Measurements from ENCODE around the gene RPL36AL. TPM values are rescaled to one million over a fixed set of nuclear protein-coding genes. Genes with fewer than 3 reads are reported as not detected.
A peak's percentile ranks its signal among the peaks of the same experiment; 100 is the strongest.

RPL36AL gene
- total and polyA plus RNA-seq, 2 donors (not counting 1 experiment from before 2014, with no cell fraction given), result 169 to 171 TPM

DNA sequence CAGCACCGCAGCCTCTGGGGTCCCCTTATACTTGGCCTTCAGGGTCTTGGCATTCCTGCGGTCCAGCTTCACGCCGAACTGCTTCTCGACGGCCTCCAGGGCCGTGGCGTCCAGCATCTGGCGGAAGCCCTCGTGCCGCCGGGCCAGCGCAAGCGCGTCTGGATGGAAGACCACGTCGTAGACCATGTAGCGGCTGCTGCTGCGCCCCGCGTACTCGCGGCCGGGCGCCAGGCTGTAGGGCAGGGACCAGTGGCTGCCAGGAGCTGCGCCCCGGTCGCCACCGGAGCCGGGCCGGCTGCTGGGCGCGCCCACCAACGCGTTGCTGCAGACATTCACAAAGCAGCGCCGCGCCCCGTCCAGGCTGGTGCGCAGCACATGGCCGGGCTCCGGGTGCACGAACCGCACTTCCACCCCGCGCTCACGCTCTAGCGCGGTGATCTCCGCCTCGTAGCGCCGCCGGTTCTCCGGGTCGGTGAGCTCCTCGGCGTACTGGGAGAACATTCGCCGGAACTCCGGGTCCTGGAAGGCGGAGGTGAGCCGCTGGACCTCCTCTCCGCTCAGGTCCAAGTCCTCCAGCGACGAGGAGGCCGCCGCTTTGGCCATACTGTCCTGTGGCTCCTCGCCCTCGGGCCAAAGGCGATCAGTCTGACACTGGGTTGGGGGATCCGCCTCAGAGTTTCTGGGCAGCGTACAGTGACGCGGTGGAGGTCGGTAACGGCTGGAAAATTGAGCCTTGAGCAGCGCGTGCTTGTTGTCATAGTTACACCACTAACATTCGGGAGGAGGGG is 14.3 kb upstream of the RPL36AL start, which contains the start of gene DNAAF2:
Gene DNAAF2, minus strand, starts transcription at position 698 of the 788 bp plus-strand sequence. Its CDS starts 95 bp downstream, at position 603.
- DNase-seq (peak; percentile 90), ATAC-seq (ENCODE audit: low read depth) (peak; percentile 35)
- peak within 1 kb of the TSS; percentile 98 for H3K27ac Mint-ChIP-seq
- Histone ChIP-seq H2AFZ (ENCODE audit: insufficient read depth, low read depth, low read length, poor library complexity, severe bottlenecking) (peak within 1 kb of the TSS; percentile 80), H3K4me1 (ENCODE audit: control insufficient read depth in 2 of 2, insufficient read depth in 2 of 2, low read length in 2 of 2) (peaks cover 20 to 26% of the 10 kb centered on the region in 2 donors), H3K4me2 (replicated peaks; ENCODE audit: low read depth, low read length, poor library complexity, severe bottlenecking) (peak within 1 kb of the TSS; percentile 89), H3K9ac (ENCODE audit: low read length) (peak within 1 kb of the TSS; percentile 92), H3K36me3 (replicated peaks in 1 of 2; ENCODE audit: control extremely low read depth in 1 of 2, control insufficient read depth in 1 of 2, extremely low read depth in 1 of 2, insufficient read depth in 2 of 2, low read length in 1 of 2) (peaks cover 0 to 16% of the 10 kb centered on the region in 2 experiments), H3K9me3 (ENCODE audit: control extremely low read depth in 1 of 3, control insufficient read depth in 2 of 3, insufficient read depth in 1 of 3, low read length in 2 of 3) (no peaks in the 10 kb centered on the region), H3K27me3 (replicated peaks in 1 of 4; ENCODE audit: control extremely low read depth in 1 of 4, control insufficient read depth in 3 of 4, insufficient read depth in 4 of 4, low read length in 3 of 4) (no peaks in the 10 kb centered on the region), H3K79me2 (ENCODE audit: control insufficient read depth, insufficient read depth, low read length) (peaks cover 76% of the 10 kb centered on the region), H3K4me3 (ENCODE audit: control extremely low read depth in 1 of 5, extremely low read depth in 1 of 5, insufficient read depth in 1 of 5, low read depth in 2 of 5, low read length in 4 of 5) (peak within 1 kb of the TSS; percentile 56 to 98 (median 85)), H4K20me1 (ENCODE audit: control insufficient read depth, insufficient read depth, low read length, poor library complexity, severe bottlenecking) (peaks cover 20% of the 10 kb centered on the region), H3K27ac (ENCODE audit: low read length in 2 of 2) (peak within 1 kb of the TSS; percentile 97 to 98)
- ChIA-PET CTCF (interaction anchor here (0.6 to 5.3 kb wide), 27 partner anchors 12 to 597 kb away, joined by 3 to 93 read pairs (median 4); partner anchors contain the start of genes KLHDC1, KLHDC2, LRR1 and MGAT2), POLR2A (interaction anchor here (0.6 to 5.3 kb wide), 11 partner anchors 10 to 228 kb away, joined by 3 to 88 read pairs (median 11); partner anchors contain the start of genes KLHDC2, LRR1, MGAT2 and NEMF)
- WGBS (ENCODE audit: insufficient coverage), result under 1% methylated on average over 78 of the region's 80 CpGs
- H3K9me3 Mint-ChIP-seq (ENCODE audit: insufficient read depth), result no peaks in the 10 kb centered on the region
- intact Hi-C loops (cut with micrococcal nuclease), result loop anchor here (1.0 to 2.0 kb wide), 11 partner anchors 14 to 1196 kb away; partner anchors contain the start of genes KLHDC1, KLHDC2, LRR1 and MAP4K5
- no peaks in the 10 kb centered on the region for H3K27me3 Mint-ChIP-seq
- TF ChIP-seq EZH2 (IDR thresholded peaks at IDR 0.05; ENCODE audit: borderline replicate concordance, insufficient read depth, low read depth, low read length, poor library complexity, severe bottlenecking), result no peak
- TF ChIP-seq, protein P1, sequence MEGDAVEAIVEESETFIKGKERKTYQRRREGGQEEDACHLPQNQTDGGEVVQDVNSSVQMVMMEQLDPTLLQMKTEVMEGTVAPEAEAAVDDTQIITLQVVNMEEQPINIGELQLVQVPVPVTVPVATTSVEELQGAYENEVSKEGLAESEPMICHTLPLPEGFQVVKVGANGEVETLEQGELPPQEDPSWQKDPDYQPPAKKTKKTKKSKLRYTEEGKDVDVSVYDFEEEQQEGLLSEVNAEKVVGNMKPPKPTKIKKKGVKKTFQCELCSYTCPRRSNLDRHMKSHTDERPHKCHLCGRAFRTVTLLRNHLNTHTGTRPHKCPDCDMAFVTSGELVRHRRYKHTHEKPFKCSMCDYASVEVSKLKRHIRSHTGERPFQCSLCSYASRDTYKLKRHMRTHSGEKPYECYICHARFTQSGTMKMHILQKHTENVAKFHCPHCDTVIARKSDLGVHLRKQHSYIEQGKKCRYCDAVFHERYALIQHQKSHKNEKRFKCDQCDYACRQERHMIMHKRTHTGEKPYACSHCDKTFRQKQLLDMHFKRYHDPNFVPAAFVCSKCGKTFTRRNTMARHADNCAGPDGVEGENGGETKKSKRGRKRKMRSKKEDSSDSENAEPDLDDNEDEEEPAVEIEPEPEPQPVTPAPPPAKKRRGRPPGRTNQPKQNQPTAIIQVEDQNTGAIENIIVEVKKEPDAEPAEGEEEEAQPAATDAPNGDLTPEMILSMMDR (IDR thresholded peaks at IDR 0.05), result peak; percentile 4
- peak within 1 kb of the TSS; percentile 96 for H3K4me3 Mint-ChIP-seq
- H3K4me1 Mint-ChIP-seq, result peaks cover 50% of the 10 kb centered on the region
